Ascending aorta (tissue), 2 donors: ENCODE data around the gene LMOD3. TPM values are rescaled to one million over a fixed set of nuclear protein-coding genes. Genes with fewer than 3 reads are reported as not detected.

Experiments
- DNase-seq, 2 donors: peaks; one replicate each; pipeline ENCODE4 v3.0.0-alpha.2; 2019; ENCODE audit warnings: low spot score in 2 of 2
- H3K27ac ChIP-seq, 2 donors: fragments of 200-600 bp; sonication (generic); one replicate each; pipeline ENCODE4 v1.5.1; 2016 to 2017; ENCODE audit warnings: mild to moderate bottlenecking in 1 of 2
- H3K27me3 ChIP-seq: fragments of 200-600 bp; sonication (generic); one replicate; pipeline ENCODE4 v1.5.1; 2017
- H3K36me3 ChIP-seq, 2 donors: fragments of 200-600 bp; sonication (generic); one replicate each; pipeline ENCODE4 v1.5.1; 2016
- H3K4me1 ChIP-seq, 2 donors: fragments of 200-600 bp; sonication (generic); one replicate each; pipeline ENCODE4 v1.5.1; 2016 to 2017; ENCODE audit warnings: mild to moderate bottlenecking in 1 of 2
- H3K4me3 ChIP-seq, 2 donors: fragments of 200-600 bp; sonication (generic); one replicate each; pipeline ENCODE4 v1.5.1; 2016 to 2017; ENCODE audit warnings: mild to moderate bottlenecking in 1 of 2
- H3K9me3 ChIP-seq, 2 donors: fragments of 200-600 bp; sonication (generic); one replicate each; pipeline ENCODE4 v1.5.1; 2016
- CTCF ChIP-seq, 3 experiments: fragments of 200-600 bp in 2 of 3; fragments of 450-650 bp in 1 of 3; sonication (generic) in 2 of 3; IDR thresholded peaks; one replicate each; pipeline ENCODE4 v1.5.1; 2016 to 2019; ENCODE audit warnings: antibody characterized with exemption in 3 of 3, mild to moderate bottlenecking in 1 of 3, moderate library complexity in 1 of 3
- intact Hi-C: fragments of 100-400 bp; cut with DNase I; formaldehyde crosslinking; loops from one replicate; pipeline ENCODE4 v1.15.1; 2023
- total RNA-seq: library from RNA; depleted of rRNA; stranded (reverse); fragments of >200 nt; gene quantifications from one replicate; pipeline ENCODE4 v1.1.0, GENCODE V29; 2016

The LMOD3 gene
- total RNA-seq, result not detected

- no peak within 1 kb of the TSS for H3K27ac ChIP-seq
Measured at GRCh38 chr3:69122403-69122802, at the start of gene LMOD3. Gene LMOD3 (minus strand): TSS chr3:69122595. CDS start chr3:69122386, 209 bp downstream.

GRCh38 chr3:69172058-69172457, 49.7 kb upstream of the LMOD3 start:
- Histone ChIP-seq H3K9me3 (no peaks in the 10 kb centered on the region), H3K4me1 (no peaks in the 10 kb centered on the region), H3K36me3 (peaks cover 0 to 5% of the 10 kb centered on the region in 2 donors), H3K27ac (no peak overlapping the region), H3K27me3 (no peaks in the 10 kb centered on the region), H3K4me3 (no peak overlapping the region)
- TF ChIP-seq CTCF (IDR thresholded peaks at IDR 0.05), result no peak
- DNase-seq, result no peak
- intact Hi-C loops, result no loop called here

More at GRCh38 chr3:69122403-69122802, at the start of gene LMOD3:
- no peak for DNase-seq
- H3K9me3 ChIP-seq, result no peaks in the 10 kb centered on the region
- no peak for TF ChIP-seq CTCF (IDR thresholded peaks at IDR 0.05)
- intact Hi-C loops, result no loop called here
- H3K4me3 ChIP-seq, result no peak within 1 kb of the TSS
- H3K27me3 ChIP-seq, result no peaks in the 10 kb centered on the region
- no peaks in the 10 kb centered on the region for H3K36me3 ChIP-seq
- no peaks in the 10 kb centered on the region for H3K4me1 ChIP-seq

DNA sequence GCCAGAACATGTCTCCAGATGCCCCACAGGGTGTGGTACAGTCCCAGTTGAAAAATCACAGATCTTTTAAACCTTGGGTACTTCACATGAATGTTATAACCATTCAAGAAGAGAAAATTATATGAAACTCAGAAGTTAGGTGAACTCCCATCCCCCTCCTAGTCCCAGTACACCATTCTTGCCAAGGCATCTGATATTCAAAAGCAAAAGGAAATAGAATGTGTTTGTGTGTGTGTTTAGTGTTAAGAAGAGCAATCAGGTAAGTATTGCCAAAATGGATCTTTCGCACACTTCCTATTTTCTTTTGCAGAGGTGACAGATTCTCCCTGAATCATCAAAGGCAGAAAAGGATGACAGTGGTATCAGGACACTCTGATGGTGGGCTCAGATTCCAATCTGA, 44.1 kb upstream of the LMOD3 start:
- Histone ChIP-seq H3K27ac (no peak overlapping the region), H3K9me3 (no peaks in the 10 kb centered on the region), H3K27me3 (no peaks in the 10 kb centered on the region), H3K36me3 (peaks cover 0 to 5% of the 10 kb centered on the region in 2 donors), H3K4me3 (no peak overlapping the region), H3K4me1 (no peaks in the 10 kb centered on the region)
- no peak for TF ChIP-seq CTCF (IDR thresholded peaks at IDR 0.05)
- intact Hi-C loops, result loop anchor here (10.0 kb wide), 1 partner anchor 778 kb away; no protein-coding TSS in a partner anchor
- DNase-seq, result no peak

DNA sequence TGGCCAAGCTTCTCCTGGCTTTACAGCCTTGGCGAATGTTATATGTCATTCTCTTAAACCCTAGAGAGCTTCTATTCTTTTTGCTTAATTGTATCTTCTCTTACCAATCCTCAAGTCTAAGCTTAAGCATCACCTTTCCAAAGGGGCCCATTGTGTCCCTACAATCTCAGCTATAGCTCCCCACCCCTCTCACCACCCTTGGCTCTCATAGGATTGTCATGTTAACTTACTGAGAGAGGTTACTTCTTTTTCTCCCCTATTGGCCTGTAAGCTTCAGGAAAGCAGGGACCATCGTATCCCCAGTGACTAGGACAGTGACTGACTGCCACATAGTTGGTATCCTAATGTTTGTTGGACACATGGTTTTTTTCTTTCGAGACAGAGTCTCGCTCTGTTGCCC, 43.3 kb upstream of the LMOD3 start:
- H3K36me3 ChIP-seq, result peaks cover 0 to 5% of the 10 kb centered on the region in 2 donors
- no peak overlapping the region for H3K4me3 ChIP-seq
- H3K27me3 ChIP-seq, result no peaks in the 10 kb centered on the region
- H3K4me1 ChIP-seq, result no peaks in the 10 kb centered on the region
- no peak overlapping the region for H3K27ac ChIP-seq
- intact Hi-C loops, result loop anchor here (10.0 kb wide), 1 partner anchor 779 kb away; no protein-coding TSS in a partner anchor
- TF ChIP-seq CTCF (IDR thresholded peaks at IDR 0.05), result no peak
- no peaks in the 10 kb centered on the region for H3K9me3 ChIP-seq
- DNase-seq, result no peak

GRCh38 chr3:69164296-69164695, 41.9 kb upstream of the LMOD3 start:
- no peak for TF ChIP-seq CTCF (IDR thresholded peaks at IDR 0.05)
- Histone ChIP-seq H3K4me3 (no peak overlapping the region), H3K4me1 (no peaks in the 10 kb centered on the region), H3K27ac (no peak overlapping the region), H3K9me3 (no peaks in the 10 kb centered on the region), H3K27me3 (no peaks in the 10 kb centered on the region), H3K36me3 (no peaks in the 10 kb centered on the region)
- no peak for DNase-seq
- intact Hi-C loops, result loop anchor here (10.0 kb wide), 1 partner anchor 781 kb away; no protein-coding TSS in a partner anchor
